GM19463 (cell line): ENCODE measurements around the gene ATOSA.

ENCODE experiments used
- ATAC-seq: cut with Tn5 transposase; IDR thresholded peaks from one replicate; pipeline ENCODE4 v1.9.1; 2021; ENCODE audit warnings: mild to moderate bottlenecking, moderate library complexity; ENCODE audit not compliant: unreplicated experiment

The ATOSA gene

GRCh38 chr15:52652984-52653383 is 26.2 kb downstream of the ATOSA start:
- no peak for ATAC-seq

- no peak for ATAC-seq
Measured at GRCh38 chr15:52652286-52652685, 26.9 kb downstream of the ATOSA start.

- no peak for ATAC-seq
Measured at GRCh38 chr15:52651868-52652267, 27.3 kb downstream of the ATOSA start.

- ATAC-seq, result no peak
Measured at GRCh38 chr15:52651114-52651513, 28.1 kb downstream of the ATOSA start.

GRCh38 chr15:52649686-52650085 is 29.5 kb downstream of the ATOSA start:
- ATAC-seq, result no peak

GRCh38 chr15:52645916-52646315 is 33.3 kb downstream of the ATOSA start:
- no peak for ATAC-seq

GRCh38 chr15:52642386-52643361 is 36.5 kb downstream of the ATOSA start:
- ATAC-seq, result no peak

GRCh38 chr15:52636459-52636858 is 42.7 kb downstream of the ATOSA start:
- no peak for ATAC-seq

- no peak for ATAC-seq
Measured at GRCh38 chr15:52635908-52636307, 43.3 kb downstream of the ATOSA start.
